Measurements from ENCODE around the gene XKR7. TPM values are rescaled to one million over a fixed set of nuclear protein-coding genes. Genes with fewer than 3 reads are reported as not detected.

XKR7 gene
- total and polyA plus RNA-seq, 2 donors (not counting 3 experiments of a cell fraction or from before 2014, with no cell fraction given), result 0.04 TPM; not detected in 1

DNA sequence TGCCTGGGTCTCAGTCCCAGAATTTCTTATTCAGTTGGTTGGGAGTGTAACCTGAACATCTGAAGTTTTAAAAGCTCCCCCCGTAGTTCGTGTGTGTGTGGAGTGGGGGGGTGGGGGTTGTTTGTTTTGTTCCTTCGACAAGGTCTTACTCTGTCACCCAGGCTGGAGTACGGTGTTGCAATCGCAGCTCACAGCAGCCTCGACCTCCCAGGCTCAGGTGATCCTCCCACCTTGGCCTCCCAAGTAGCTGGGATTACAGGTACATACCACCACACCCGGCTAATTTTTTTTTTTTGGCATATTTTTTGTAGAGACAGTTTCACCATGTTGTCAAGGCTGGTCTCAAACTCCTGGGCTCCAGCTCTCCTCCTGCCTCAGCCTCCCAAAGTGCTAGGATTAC lies 45.4 kb downstream of the XKR7 start:
- H2AFZ ChIP-seq (ENCODE audit: low read depth, low read length), result no peak overlapping the region
- no peaks in the 10 kb centered on the region for H3K79me2 ChIP-seq (ENCODE audit: control insufficient read depth, insufficient read depth, low read length)
- no peak overlapping the region for H3K4me3 ChIP-seq (replicated peaks in 1 of 3; ENCODE audit: insufficient read depth in 1 of 3, low read depth in 1 of 3, low read length in 3 of 3)
- DNase-seq (ENCODE audit: low read depth, low spot score) (no peak), FAIRE-seq (no peak)
- intact Hi-C loops (cut with micrococcal nuclease), result no loop called here
- no peak overlapping the region for H3K27ac ChIP-seq (ENCODE audit: insufficient read depth, low read depth, low read length)
- no peak overlapping the region for H3K9ac ChIP-seq (replicated peaks; ENCODE audit: extremely low read depth, insufficient read depth, low read length)
- H3K4me1 ChIP-seq (ENCODE audit: control insufficient read depth, extremely low read depth, insufficient read depth, low read length), result peaks cover 22% of the 10 kb centered on the region
- H3K4me2 ChIP-seq (ENCODE audit: insufficient read depth, low read length), result no peak overlapping the region
- no peaks in the 10 kb centered on the region for H3K27me3 ChIP-seq (ENCODE audit: control insufficient read depth in 2 of 2, insufficient read depth in 2 of 2, low read length in 2 of 2)
- ChIA-PET CTCF (interaction anchor here (0.9 to 1.8 kb wide), 7 partner anchors 9 to 161 kb away, joined by 3 to 8 read pairs (median 5); no protein-coding TSS in a partner anchor), POLR2A (no interaction called here)
- H3K36me3 ChIP-seq (ENCODE audit: control insufficient read depth in 2 of 2, extremely low read depth in 1 of 2, insufficient read depth in 2 of 2, low read length in 2 of 2), result no peaks in the 10 kb centered on the region
- dilution Hi-C loops (cut with MboI; ENCODE audit: extremely low pct_ligation_motif_present, low sequenced_read_pairs), result no loop called here
- no TSS peak for BruUV-seq (replicated peaks)
- no peaks in the 10 kb centered on the region for H3K9me1 ChIP-seq (replicated peaks; ENCODE audit: control insufficient read depth, extremely low read depth, insufficient read depth, low read length)
- no peaks in the 10 kb centered on the region for H4K20me1 ChIP-seq (replicated peaks; ENCODE audit: control insufficient read depth, extremely low read depth, insufficient read depth, low read length)
- TF ChIP-seq FOS (IDR thresholded peaks at IDR 0.05; ENCODE audit: borderline replicate concordance, insufficient read depth, low read length) (no peak), POLR2A (IDR thresholded peaks at IDR 0.05; ENCODE audit: low read depth, low read length) (no peak), MYC (IDR thresholded peaks at IDR 0.05; ENCODE audit: low read depth, low read length) (no peak), JUN (IDR thresholded peaks at IDR 0.05; ENCODE audit: borderline replicate concordance, insufficient read depth, insufficient read length, low read depth) (no peak), EZH2 (IDR thresholded peaks at IDR 0.05; ENCODE audit: borderline replicate concordance, low read depth, low read length, severe bottlenecking) (no peak), POLR2AphosphoS5 (IDR thresholded peaks at IDR 0.05; ENCODE audit: insufficient read depth, low read depth, low read length) (no peak), GATA2 (IDR thresholded peaks at IDR 0.05; ENCODE audit: insufficient read depth, insufficient read length, low read depth, low read length) (no peak), MAX (IDR thresholded peaks at IDR 0.05; ENCODE audit: insufficient read depth, insufficient read length) (no peak)
- no peaks in the 10 kb centered on the region for H3K9me3 ChIP-seq (replicated peaks; ENCODE audit: control insufficient read depth, insufficient read depth, low read length)
